Stimulated activated effector memory CD8-positive, alpha-beta T cell treated with anti-CD3 and anti-CD28 coated beads, Interleukin-12 subunit alpha, Interleukin-12 subunit beta, amount 100 ng/mL, for 72 hours (primary cell): ENCODE measurements around the gene CLOCK.

Experiments
- ATAC-seq: fragments of 150-1000 bp; cut with Tn5 transposase; 2 replicates; pipeline ENCODE4 v1.10.0; 2021
- DNase-seq, 2 donors: peaks; one replicate each; pipeline ENCODE4 v3.0.0; 2021 to 2022; ENCODE audit warnings: low spot score in 2 of 2
- H3K27ac Mint-ChIP-seq: one replicate; pipeline ENCODE4 v1.8.0; 2022; ENCODE audit warnings: mild to moderate bottlenecking, mixed read lengths
- H3K36me3 Mint-ChIP-seq: one replicate; pipeline ENCODE4 v1.8.0; 2022; ENCODE audit warnings: mild to moderate bottlenecking, mixed read lengths
- H3K4me1 Mint-ChIP-seq: one replicate; pipeline ENCODE4 v1.8.0; 2022; ENCODE audit warnings: mixed read lengths
- H3K4me3 Mint-ChIP-seq: one replicate; pipeline ENCODE4 v1.8.0; 2022; ENCODE audit warnings: mild to moderate bottlenecking, mixed read lengths
- H3K9me3 Mint-ChIP-seq: one replicate; pipeline ENCODE4 v1.8.0; 2022; ENCODE audit warnings: mixed read lengths

The CLOCK gene

GRCh38 chr4:55517526-55518229, 29.0 kb downstream of the CLOCK start:
- no peak overlapping the region for H3K27ac Mint-ChIP-seq
- peaks cover 10% of the 10 kb centered on the region for H3K4me1 Mint-ChIP-seq
- H3K36me3 Mint-ChIP-seq: no peaks in the 10 kb centered on the region
- no peak overlapping the region for H3K4me3 Mint-ChIP-seq
- DNase-seq (no peak), ATAC-seq (peak; percentile 75)
- no peaks in the 10 kb centered on the region for H3K9me3 Mint-ChIP-seq

- Mint-ChIP-seq H3K36me3 (peaks cover 8% of the 10 kb centered on the region), H3K27ac (no peak overlapping the region), H3K9me3 (no peaks in the 10 kb centered on the region), H3K4me1 (peaks cover 19% of the 10 kb centered on the region), H3K4me3 (no peak overlapping the region)
- DNase-seq (no peak), ATAC-seq (no peak)
Measured at GRCh38 chr4:55512922-55513571, 33.7 kb downstream of the CLOCK start.

GRCh38 chr4:55512077-55512476, 34.6 kb downstream of the CLOCK start:
- peaks cover 9% of the 10 kb centered on the region for H3K36me3 Mint-ChIP-seq
- no peak overlapping the region for H3K27ac Mint-ChIP-seq
- no peak overlapping the region for H3K4me3 Mint-ChIP-seq
- H3K9me3 Mint-ChIP-seq: no peaks in the 10 kb centered on the region
- ATAC-seq: no peak
- DNase-seq: no peak
- peaks cover 15% of the 10 kb centered on the region for H3K4me1 Mint-ChIP-seq

- H3K27ac Mint-ChIP-seq: no peak overlapping the region
- no peak overlapping the region for H3K4me3 Mint-ChIP-seq
- peaks cover 15% of the 10 kb centered on the region for H3K4me1 Mint-ChIP-seq
- no peaks in the 10 kb centered on the region for H3K9me3 Mint-ChIP-seq
- H3K36me3 Mint-ChIP-seq: peaks cover 9% of the 10 kb centered on the region
- ATAC-seq: no peak
- no peak for DNase-seq
Measured at GRCh38 chr4:55510685-55511084, 36.0 kb downstream of the CLOCK start.

- no peak overlapping the region for H3K27ac Mint-ChIP-seq
- H3K4me3 Mint-ChIP-seq: no peak overlapping the region
- H3K36me3 Mint-ChIP-seq: peaks cover 9% of the 10 kb centered on the region
- peaks cover 15% of the 10 kb centered on the region for H3K4me1 Mint-ChIP-seq
- no peak for ATAC-seq
- no peaks in the 10 kb centered on the region for H3K9me3 Mint-ChIP-seq
- no peak for DNase-seq
Measured at GRCh38 chr4:55509266-55509665, 37.4 kb downstream of the CLOCK start.

- H3K4me3 Mint-ChIP-seq: no peak overlapping the region
- DNase-seq (no peak), ATAC-seq (no peak)
- H3K4me1 Mint-ChIP-seq: peaks cover 22% of the 10 kb centered on the region
- H3K36me3 Mint-ChIP-seq: peaks cover 16% of the 10 kb centered on the region
- no peak overlapping the region for H3K27ac Mint-ChIP-seq
- H3K9me3 Mint-ChIP-seq: no peaks in the 10 kb centered on the region
Measured at GRCh38 chr4:55507612-55508011, 39.1 kb downstream of the CLOCK start.

- Mint-ChIP-seq H3K4me3 (no peak overlapping the region), H3K9me3 (no peaks in the 10 kb centered on the region), H3K36me3 (peaks cover 9% of the 10 kb centered on the region), H3K4me1 (peaks cover 21% of the 10 kb centered on the region), H3K27ac (no peak overlapping the region)
- peak; percentile 88 for ATAC-seq
- no peak for DNase-seq
Measured at GRCh38 chr4:55503169-55503568, 43.5 kb downstream of the CLOCK start.

GRCh38 chr4:55500072-55500471, 46.6 kb downstream of the CLOCK start:
- no peak for ATAC-seq
- Mint-ChIP-seq H3K9me3 (no peaks in the 10 kb centered on the region), H3K4me1 (peaks cover 27% of the 10 kb centered on the region), H3K36me3 (peaks cover 8% of the 10 kb centered on the region), H3K27ac (no peak overlapping the region), H3K4me3 (no peak overlapping the region)
- DNase-seq: no peak

- Mint-ChIP-seq H3K4me3 (no peak overlapping the region), H3K9me3 (no peaks in the 10 kb centered on the region), H3K27ac (no peak overlapping the region), H3K4me1 (peaks cover 29% of the 10 kb centered on the region), H3K36me3 (peaks cover 8% of the 10 kb centered on the region)
- no peak for ATAC-seq
- DNase-seq: no peak
Measured at GRCh38 chr4:55499495-55499894, 47.2 kb downstream of the CLOCK start.

GRCh38 chr4:55498051-55498450, 48.7 kb downstream of the CLOCK start:
- H3K4me1 Mint-ChIP-seq: peaks cover 25% of the 10 kb centered on the region
- DNase-seq (no peak), ATAC-seq (no peak)
- no peaks in the 10 kb centered on the region for H3K36me3 Mint-ChIP-seq
- H3K9me3 Mint-ChIP-seq: no peaks in the 10 kb centered on the region
- H3K4me3 Mint-ChIP-seq: no peak overlapping the region
- no peak overlapping the region for H3K27ac Mint-ChIP-seq

GRCh38 chr4:55491486-55491885, 55.2 kb downstream of the CLOCK start:
- DNase-seq (no peak), ATAC-seq (no peak)
- no peak overlapping the region for H3K4me3 Mint-ChIP-seq

GRCh38 chr4:55488716-55489115, 58.0 kb downstream of the CLOCK start:
- Mint-ChIP-seq H3K27ac (no peak overlapping the region), H3K4me1 (peaks cover 15% of the 10 kb centered on the region), H3K9me3 (peaks cover 3% of the 10 kb centered on the region), H3K4me3 (no peak overlapping the region), H3K36me3 (no peaks in the 10 kb centered on the region)
- DNase-seq (no peak), ATAC-seq (no peak)

More at GRCh38 chr4:55491486-55491885, 55.2 kb downstream of the CLOCK start:
- Mint-ChIP-seq H3K36me3 (no peaks in the 10 kb centered on the region), H3K27ac (no peak overlapping the region), H3K4me1 (peaks cover 24% of the 10 kb centered on the region), H3K9me3 (peaks cover 3% of the 10 kb centered on the region)

GRCh38 chr4:55485821-55486220, 60.9 kb downstream of the CLOCK start:
- H3K27ac Mint-ChIP-seq: no peak overlapping the region
- H3K9me3 Mint-ChIP-seq: peaks cover 3% of the 10 kb centered on the region
- H3K36me3 Mint-ChIP-seq: peaks cover 8% of the 10 kb centered on the region
- DNase-seq (no peak), ATAC-seq (no peak)
- no peak overlapping the region for H3K4me3 Mint-ChIP-seq
- H3K4me1 Mint-ChIP-seq: peaks cover 7% of the 10 kb centered on the region

- ATAC-seq (no peak), DNase-seq (no peak)
- H3K36me3 Mint-ChIP-seq: peaks cover 13% of the 10 kb centered on the region
- no peaks in the 10 kb centered on the region for H3K9me3 Mint-ChIP-seq
- no peak overlapping the region for H3K27ac Mint-ChIP-seq
- no peak overlapping the region for H3K4me3 Mint-ChIP-seq
- no peaks in the 10 kb centered on the region for H3K4me1 Mint-ChIP-seq
Measured at GRCh38 chr4:55483315-55483714, 63.4 kb downstream of the CLOCK start.

- Mint-ChIP-seq H3K9me3 (no peaks in the 10 kb centered on the region), H3K4me1 (peaks cover 6% of the 10 kb centered on the region), H3K36me3 (peaks cover 38% of the 10 kb centered on the region), H3K4me3 (no peak overlapping the region), H3K27ac (no peak overlapping the region)
- ATAC-seq: peak; percentile 95
- no peak for DNase-seq
Measured at GRCh38 chr4:55475394-55476243, 71.1 kb downstream of the CLOCK start.
